AG04450 (cell line): ENCODE results near the gene VCAN. TPM values are rescaled to one million over a fixed set of nuclear protein-coding genes. Genes with fewer than 3 reads are reported as not detected.

Experiments used
- CTCF ChIA-PET: fragments of 300-600, 350-600 bp; formaldehyde crosslinking; extraction: SDS; loops from one replicate; lab custom pipeline; 2022; ENCODE audit warnings: antibody characterized with exemption, inconsistent platforms; lab: Charles Lee
- POLR2A ChIA-PET: fragments of 350-600 bp; formaldehyde crosslinking; extraction: SDS; loops from one replicate; lab custom pipeline; 2021; ENCODE audit warnings: antibody characterized with exemption, inconsistent platforms; lab: Yijun Ruan, JAX
- DNase-seq: peaks from one replicate; pipeline ENCODE4 v3.0.0-alpha.2; 2011; ENCODE audit warnings: low read depth, low spot score
- H3K27ac ChIP-seq: one replicate; pipeline ENCODE4 v1.5.1; 2012; ENCODE audit warnings: low read depth, low read length, control low read depth
- H3K27me3 ChIP-seq: one replicate; pipeline ENCODE4 v1.6.0; 2012; ENCODE audit warnings: low read length; ENCODE audit not compliant: control insufficient read depth, insufficient read depth
- H3K4me3 ChIP-seq: 2 replicates; pipeline ENCODE4 v1.5.1; 2011; ENCODE audit warnings: mild to moderate bottlenecking, low read depth, low read length, control low read depth
- H3K9me3 ChIP-seq: 2 replicates; pipeline ENCODE4 v1.5.1; 2012; ENCODE audit warnings: low read length; ENCODE audit not compliant: control insufficient read depth, insufficient read depth
- polyA plus RNA-seq: library from polyadenylated mRNA; depleted of rRNA; stranded (reverse); fragments of >200 nt; gene quantifications from 2 replicates; pipeline ENCODE4 v1.2.3, GENCODE V29; 2011
- TF ChIP-seq, protein P1 (sequence below): IDR thresholded peaks from 2 replicates; pipeline ENCODE4 v1.5.1; 2011; ENCODE audit warnings: low read depth, low read length, control low read depth, inconsistent platforms

The VCAN gene
- polyA plus RNA-seq, 1 experiment = 171 TPM

DNA sequence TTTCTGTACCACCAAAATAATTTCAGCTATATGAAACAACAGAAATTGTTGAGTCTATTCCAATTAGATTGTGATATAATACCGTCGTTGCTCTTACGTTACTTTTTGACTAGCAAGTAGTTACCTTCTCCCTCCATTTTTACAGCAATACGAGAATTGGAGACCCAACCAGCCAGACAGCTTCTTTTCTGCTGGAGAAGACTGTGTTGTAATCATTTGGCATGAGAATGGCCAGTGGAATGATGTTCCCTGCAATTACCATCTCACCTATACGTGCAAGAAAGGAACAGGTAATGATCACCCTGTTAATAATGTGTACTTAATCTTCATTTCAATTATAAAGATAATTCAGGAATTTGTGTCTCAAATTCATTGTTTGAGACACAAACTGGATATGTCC, 100.7 kb downstream of the VCAN start:
- POLR2A ChIA-PET = no interaction called here
- Histone ChIP-seq H3K27me3 (no peaks in the 10 kb centered on the region), H3K4me3 (no peak overlapping the region), H3K27ac (no peak overlapping the region), H3K9me3 (no peaks in the 10 kb centered on the region)
- no peak for DNase-seq
- TF ChIP-seq, protein P1, sequence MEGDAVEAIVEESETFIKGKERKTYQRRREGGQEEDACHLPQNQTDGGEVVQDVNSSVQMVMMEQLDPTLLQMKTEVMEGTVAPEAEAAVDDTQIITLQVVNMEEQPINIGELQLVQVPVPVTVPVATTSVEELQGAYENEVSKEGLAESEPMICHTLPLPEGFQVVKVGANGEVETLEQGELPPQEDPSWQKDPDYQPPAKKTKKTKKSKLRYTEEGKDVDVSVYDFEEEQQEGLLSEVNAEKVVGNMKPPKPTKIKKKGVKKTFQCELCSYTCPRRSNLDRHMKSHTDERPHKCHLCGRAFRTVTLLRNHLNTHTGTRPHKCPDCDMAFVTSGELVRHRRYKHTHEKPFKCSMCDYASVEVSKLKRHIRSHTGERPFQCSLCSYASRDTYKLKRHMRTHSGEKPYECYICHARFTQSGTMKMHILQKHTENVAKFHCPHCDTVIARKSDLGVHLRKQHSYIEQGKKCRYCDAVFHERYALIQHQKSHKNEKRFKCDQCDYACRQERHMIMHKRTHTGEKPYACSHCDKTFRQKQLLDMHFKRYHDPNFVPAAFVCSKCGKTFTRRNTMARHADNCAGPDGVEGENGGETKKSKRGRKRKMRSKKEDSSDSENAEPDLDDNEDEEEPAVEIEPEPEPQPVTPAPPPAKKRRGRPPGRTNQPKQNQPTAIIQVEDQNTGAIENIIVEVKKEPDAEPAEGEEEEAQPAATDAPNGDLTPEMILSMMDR = no peak
- CTCF ChIA-PET = interaction anchor here (1.0 kb wide), 1 partner anchor 9 kb away, joined by 3 read pairs; no protein-coding TSS in a partner anchor

DNA sequence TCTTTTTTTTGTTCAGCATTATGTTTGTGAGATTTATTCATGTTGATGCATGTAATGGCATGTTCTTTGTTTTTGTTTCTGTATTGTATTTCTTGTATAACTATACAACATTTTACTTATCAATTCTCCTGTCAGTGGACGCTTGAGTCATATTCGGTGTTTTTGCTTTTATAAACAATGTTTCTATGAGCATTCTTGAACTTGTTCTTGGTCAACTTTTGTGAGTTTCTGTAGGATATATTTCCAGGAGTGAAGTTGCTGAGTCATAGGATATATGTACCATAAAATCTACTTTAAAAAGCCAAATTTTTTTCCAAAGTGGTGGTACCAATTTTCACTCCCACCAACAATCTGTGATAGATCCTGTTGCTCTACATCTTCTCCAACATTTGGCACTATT, 104.8 kb downstream of the VCAN start:
- H3K27me3 ChIP-seq = no peaks in the 10 kb centered on the region
- no peak for DNase-seq
- ChIA-PET CTCF (no interaction called here), POLR2A (no interaction called here)
- TF ChIP-seq, protein P1 = no peak
- no peak overlapping the region for H3K4me3 ChIP-seq
- H3K27ac ChIP-seq = no peak overlapping the region
- no peaks in the 10 kb centered on the region for H3K9me3 ChIP-seq

DNA sequence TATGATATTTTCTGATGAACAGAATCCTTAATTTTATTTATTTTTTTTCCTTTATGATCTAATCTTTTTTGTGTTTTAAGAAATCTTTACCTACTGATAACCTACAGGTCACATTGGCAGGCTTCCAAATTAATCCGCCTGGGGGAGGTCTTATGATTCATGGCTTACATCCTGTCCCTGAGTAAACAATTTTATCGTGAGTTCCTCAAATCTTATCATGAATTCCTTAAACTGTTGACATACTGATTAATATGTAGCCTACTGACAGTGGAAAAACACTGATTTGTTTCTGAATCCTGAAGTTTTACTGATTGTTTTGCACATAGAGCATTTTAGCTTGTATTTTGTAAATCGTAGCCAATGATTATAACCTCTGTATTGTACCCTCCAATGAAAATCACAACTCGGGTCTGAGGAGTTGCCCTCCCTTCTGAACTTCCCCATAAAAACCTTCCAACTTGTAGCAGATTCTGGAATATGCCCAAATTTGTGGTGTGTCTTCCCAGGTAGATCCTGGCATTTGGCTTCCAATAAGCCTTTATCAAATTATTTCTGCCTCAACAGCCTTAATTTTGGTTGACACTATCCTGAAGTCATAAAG, 105.6 kb downstream of the VCAN start:
- Histone ChIP-seq H3K27ac (no peak overlapping the region), H3K4me3 (no peak overlapping the region), H3K27me3 (no peaks in the 10 kb centered on the region), H3K9me3 (no peaks in the 10 kb centered on the region)
- CTCF ChIA-PET = no interaction called here
- no peak for DNase-seq
- TF ChIP-seq, protein P1 = no peak
- POLR2A ChIA-PET = no interaction called here

DNA sequence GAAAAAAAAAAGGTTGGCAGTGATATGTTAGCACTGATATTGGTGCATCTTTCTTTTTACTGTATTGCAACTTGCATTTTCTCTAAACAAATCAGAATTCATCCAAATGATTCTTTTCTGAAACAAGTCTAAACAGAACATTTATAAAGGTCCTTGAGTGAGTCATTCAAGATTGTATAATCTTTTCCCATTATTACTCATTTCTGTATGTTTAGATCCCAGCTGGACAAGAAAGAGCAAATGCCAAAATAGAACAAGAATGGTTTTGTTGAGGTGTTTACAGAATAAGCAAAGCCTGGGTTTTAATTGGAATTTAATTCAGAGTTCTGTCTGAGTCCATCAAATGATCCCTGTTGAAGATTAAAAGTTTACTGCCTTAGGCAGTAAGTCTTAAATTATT, 112.3 kb downstream of the VCAN start:
- H3K27me3 ChIP-seq = no peaks in the 10 kb centered on the region
- DNase-seq = no peak
- POLR2A ChIA-PET = no interaction called here
- no peak overlapping the region for H3K4me3 ChIP-seq
- H3K9me3 ChIP-seq = no peaks in the 10 kb centered on the region
- no peak overlapping the region for H3K27ac ChIP-seq
- CTCF ChIA-PET = no interaction called here
- TF ChIP-seq, protein P1 = no peak

DNA sequence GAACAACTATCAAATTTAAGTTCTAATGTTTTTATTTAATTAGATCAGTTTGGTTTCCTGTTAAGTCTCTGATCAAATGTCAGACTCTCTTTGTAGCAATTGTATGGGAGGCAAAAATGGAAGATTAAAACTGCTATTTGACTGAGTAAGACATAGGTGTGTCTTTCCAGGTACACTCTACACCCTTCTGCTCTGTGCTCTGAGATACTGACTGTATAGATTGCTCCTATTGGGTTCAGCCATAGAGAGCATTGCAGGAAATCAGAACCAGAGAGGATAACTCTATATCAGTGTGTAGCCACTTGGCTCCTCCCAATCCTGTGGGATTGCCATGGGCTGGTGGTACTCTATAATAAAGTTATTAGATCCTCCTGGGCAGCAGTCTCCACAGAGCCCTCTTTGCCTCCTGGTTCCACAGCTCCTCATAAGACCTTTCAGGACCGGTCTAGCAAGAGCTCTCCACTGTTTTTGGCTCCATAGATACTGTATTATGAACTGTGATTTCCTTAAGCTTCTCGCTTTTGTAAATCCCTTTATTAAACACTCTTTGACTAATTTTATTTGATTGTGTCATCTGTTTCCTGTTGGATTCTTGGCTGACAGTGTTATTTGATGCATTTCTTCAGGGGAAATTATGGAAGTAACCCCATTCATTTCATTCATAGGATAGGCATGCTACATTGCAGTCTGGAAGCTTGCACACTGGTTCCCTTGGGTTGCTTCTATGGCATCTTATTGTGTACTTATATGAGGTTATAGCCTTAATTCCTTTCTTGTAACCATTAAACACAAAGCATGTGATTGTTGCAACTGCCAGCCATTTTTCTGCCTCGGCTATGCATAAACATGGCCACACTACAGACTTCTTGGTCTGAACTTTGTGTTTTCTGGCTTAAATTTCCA, 115.6 kb downstream of the VCAN start:
- POLR2A ChIA-PET = interaction anchor here (0.8 to 0.9 kb wide), 2 partner anchors 46 to 112 kb away, joined by 3 read pairs; no protein-coding TSS in a partner anchor
- TF ChIP-seq, protein P1 = no peak
- DNase-seq = peak; percentile 55
- no peaks in the 10 kb centered on the region for H3K27me3 ChIP-seq
- CTCF ChIA-PET = interaction anchor here (1.0 to 1.2 kb wide), 2 partner anchors 20 to 25 kb away, joined by 3 read pairs; no protein-coding TSS in a partner anchor
- H3K9me3 ChIP-seq = no peaks in the 10 kb centered on the region
- H3K4me3 ChIP-seq = no peak overlapping the region
- H3K27ac ChIP-seq = no peak overlapping the region
